GM18870 (cell line): Measurements from ENCODE around the gene RASGEF1B.
A peak's percentile ranks its signal among the peaks of the same experiment; 100 is the strongest.
"Not testable (repeated sequence)": the region's sequence is repeated elsewhere in the genome, so short reads cannot be mapped to it uniquely, and the experiment has no call there.

ENCODE experiments used
- ATAC-seq: cut with Tn5 transposase; IDR thresholded peaks from one replicate; pipeline ENCODE4 v1.9.1; 2021; ENCODE audit warnings: moderate library complexity; ENCODE audit not compliant: unreplicated experiment

RASGEF1B gene

DNA sequence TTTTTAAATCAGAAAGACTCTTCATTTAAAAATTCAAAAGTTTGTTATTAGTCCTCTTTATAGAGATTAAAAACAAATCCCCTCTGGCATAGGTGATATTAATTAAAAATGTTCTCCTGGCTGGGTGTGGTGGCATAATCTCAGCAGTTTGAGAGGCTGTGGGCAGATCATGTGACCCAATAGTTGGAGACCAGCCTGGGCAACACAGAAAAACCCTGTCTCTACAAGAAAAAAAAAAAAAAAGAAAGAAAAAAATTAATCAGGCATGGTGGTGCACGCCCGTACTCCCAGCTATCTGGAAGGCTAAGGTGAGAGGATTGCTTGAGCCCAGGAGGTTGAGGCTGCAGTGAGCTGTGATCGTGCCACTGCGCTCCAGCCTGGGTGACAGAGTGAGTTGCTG lies 38.9 kb downstream of the RASGEF1B start:
- ATAC-seq: no peak

DNA sequence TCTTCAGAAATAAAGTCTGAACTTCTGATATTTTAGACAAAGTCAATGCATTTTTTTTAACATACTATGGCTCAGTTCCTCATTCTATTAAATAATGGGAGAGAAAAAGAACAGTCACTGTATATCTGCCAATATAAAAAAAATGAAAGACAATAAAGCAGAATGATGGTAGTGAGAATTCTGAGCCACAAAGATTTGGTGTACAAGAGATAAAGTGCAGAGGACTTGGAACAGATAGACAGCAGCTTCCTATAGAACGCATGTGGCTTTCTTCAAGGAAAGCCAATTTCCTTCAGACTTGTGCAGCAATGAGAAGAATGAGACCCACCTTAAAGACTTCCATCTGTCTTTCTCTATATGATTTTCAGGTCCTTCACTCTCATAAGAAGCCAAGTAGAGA lies 39.7 kb downstream of the RASGEF1B start:
- ATAC-seq: no peak

DNA sequence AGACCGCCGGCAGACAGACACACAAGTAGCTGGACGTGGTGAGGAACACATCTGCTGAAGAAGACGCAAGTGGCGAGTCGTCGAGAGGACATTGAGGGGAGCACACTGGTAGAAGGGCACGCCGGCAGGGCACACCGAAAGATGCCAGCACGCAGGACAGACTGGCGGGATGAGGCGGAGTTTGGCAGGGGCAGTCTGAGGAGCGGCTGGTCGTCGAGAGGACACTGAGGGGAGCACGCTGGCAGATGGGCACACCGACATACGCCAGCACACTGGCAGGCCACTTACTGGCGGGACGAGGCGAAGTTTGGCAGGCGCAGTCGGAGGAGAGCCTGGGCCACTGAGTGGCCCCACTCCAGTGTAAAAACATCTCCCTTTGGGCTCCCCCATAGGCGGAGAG lies 42.1 kb downstream of the RASGEF1B start:
- ATAC-seq: no peak

- ATAC-seq: no peak
Observed at GRCh38 chr4:81429031-81429430, 42.7 kb downstream of the RASGEF1B start.

DNA sequence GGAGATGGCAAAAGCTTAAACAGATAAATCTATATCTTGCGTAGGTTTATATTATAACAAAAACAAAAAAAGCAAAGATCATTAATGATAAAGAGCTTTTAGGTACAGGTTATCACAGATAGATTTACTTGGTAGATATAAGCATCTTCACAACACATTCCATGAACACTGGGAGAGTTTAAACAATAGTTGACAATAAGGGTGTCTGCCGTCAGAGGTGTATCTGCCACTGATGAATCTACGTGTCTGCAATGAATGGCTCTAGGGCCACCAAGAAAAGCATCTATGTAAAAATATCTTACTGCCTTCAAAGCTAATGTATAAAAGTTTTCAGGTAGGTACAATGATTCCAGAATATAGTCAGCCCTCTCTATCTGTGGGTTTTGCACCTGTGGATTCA lies 43.7 kb downstream of the RASGEF1B start:
- ATAC-seq: no peak

DNA sequence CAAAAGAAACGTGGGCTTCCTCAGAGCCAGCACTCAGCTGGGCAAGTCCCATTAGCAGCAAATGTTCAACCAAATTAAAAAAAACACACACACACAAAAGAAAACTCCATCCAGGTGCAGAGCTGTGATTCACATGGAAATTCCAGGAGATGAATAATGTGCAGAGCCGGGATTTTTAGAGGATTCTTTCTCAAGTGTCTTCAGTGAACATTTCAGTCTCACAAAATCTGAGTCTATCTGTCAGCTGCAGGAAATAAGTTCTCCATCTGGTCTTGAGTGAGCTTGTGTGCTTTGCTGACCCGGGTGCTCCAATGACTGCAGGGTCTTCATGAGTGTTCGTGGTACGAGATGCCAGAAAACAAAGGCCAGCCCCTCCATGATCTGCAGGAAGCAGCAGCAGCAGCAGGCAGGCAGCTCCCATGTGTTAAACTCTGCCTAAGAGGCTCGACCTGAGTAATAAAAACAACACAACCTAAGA lies 44.3 kb downstream of the RASGEF1B start:
- ATAC-seq: no peak

DNA sequence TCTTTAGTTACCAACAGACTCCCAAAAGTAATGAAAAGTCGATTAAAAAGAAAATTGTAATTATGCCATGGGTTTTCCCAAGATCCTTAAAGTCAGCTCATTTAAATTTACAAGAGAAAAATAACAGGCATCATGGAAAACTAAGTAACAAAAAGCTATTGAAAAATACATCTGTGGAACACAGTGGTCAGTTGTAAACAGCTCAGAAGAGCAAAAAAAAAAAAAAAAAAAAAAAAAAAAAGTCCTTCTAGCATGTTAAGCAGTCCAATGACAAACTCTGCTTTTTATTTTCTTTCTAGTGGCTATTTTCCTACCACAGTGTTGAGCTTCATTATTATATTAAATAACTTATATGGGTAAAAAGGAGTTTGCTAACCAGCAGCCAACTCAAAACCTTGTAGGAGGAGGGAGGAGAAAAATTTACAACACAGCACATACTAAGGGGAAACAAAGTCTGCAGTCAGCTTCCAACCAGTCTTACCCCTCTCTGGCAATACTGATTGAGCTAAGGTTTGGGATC lies 44.9 kb downstream of the RASGEF1B start:
- ATAC-seq: no peak

DNA sequence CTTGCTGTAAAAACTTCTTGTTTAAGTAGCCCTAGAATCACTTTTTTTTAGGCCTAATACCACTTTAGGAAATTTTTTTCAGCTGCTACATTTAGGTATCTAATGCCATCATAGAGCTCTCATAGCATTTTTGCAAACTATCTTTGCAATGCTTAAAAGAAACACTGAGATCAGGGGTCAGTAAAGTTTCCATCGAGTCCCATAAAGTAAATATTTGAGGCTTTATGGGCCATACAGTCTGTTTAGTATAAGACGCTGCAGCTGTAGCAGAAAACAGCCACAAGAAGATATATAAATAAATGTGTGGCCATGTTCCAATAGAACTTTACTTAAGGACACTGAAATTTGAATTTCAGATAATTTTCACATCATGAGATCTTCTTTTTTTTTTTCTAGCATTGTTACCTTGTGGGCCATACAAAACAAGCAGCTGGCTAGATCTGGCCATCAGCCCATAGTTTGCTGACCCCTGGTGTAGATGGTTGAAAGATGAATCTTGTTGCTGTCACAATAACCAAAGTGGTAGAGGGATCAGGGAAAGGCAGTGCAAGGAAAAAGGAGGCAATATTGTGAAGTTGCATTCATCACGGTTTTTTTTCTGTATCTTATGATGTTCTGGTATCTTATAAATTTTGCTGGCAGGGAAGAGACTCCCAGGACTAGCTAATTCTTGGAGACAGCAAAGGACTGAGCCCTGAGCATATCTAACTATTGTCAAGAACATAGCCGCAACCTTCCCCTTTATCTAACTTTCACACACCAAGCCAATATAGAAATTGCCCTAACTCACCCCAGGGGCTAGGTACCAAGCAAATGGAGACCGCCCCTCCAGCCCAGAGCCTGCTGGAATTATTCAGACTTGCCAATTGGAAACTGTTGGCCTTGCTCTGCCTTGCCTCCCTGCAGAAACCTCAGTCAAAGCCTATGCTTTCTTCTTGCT lies 46.6 kb downstream of the RASGEF1B start:
- no peak for ATAC-seq

DNA sequence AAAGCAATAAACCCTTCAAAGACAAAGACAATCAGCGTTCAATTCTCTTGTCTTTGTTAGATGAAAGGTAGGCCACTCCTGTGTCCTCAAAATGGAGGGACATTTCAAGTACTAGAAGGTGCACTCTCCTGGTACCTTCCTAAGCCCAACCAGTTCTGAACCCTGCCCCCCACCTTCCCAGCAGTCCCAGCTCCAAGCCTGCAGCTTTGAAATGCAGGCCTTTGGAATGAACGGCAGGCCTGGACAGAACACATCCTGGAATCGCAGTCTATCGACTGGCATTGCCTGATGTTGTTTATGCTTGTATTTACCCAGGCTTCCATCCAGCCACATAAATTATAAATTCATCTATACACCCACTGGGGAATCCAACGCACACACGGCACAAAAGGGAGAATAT lies 47.4 kb downstream of the RASGEF1B start:
- no peak for ATAC-seq

GRCh38 chr4:81422595-81422994 lies 49.1 kb downstream of the RASGEF1B start:
- no peak for ATAC-seq

DNA sequence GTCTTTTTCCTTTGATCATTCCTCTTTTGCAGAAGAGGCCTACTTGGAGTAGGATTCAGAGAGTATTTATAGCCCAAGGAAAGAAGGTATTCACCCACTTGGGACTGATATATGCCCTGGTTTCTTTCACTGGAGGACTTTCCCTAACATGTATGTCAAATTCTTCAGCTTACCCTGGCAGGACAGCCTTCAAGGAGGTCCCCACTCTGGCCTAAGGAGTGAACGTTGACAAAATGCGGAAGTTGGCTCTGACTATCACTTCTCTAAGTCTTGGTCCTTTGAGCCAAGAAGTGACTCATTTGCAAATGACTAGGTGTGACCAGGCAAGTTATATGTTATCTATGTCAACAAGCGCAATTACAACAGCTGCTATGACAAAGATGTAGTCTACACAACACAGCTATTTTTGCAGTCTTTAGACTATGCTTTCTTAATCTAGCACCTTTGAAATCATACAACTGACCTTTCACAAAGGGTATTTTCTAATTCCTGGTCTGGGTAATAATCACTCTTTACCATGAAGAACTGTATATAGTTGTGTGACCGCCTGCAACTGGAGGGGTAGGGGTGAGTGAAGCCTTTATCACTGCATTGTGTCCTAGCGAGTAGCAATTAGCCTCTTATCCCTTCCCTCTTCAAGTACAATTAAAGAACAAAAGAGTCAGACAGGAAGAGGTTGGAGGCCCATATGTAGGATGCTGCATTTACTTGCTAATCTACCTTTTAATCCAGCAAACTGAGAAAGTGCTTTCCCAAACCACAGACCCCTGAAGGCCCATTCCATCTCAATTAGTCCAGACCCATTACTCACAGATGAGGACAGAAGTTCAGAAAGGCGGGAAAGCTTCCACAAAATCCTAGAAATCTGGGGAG lies 50.1 kb downstream of the RASGEF1B start:
- peak; percentile 100 for ATAC-seq

DNA sequence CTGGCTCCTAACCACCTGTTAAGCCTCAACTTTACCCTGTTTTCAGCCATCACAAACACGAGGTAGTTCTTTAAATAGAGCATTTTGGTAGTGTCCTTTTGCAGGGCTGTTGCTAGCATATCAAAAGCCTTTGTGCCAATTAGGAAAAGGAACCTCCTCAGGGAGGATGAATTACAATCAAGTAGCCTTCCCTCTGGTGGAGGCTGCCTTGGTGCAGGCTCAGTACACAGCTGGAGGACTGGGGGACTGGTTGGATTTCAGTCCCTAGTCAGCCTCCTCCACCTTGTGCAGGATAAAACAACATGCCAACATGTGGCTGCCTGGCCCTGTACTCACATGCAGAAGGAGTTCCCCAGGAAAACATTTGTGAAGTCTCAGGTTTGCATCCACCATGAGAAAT lies 53.1 kb downstream of the RASGEF1B start:
- no peak for ATAC-seq

DNA sequence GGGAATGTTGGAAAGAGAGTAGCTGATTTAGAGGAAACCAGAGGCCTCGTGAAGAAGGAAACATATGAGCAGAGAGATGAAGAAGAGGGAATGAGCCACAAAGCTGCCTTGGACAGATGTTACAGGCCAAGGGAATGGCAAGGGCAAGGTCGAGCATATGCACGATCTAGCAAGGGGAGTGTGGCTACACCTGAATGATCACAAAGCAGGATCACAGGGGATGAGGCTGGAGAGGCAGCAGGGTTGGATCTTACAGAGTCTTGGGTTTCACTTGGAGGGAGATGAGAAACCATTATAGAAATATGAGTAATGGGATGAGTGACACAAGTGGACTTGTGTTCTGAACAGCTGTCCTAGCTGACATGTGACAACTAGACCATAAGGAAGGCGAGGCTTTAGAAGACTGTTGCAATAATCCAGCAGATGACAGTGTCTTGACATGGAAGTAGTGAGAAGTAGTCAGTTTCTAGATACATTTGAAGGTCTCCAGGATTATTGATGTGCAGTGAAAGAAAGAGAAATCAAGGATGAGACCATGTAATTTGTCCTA lies 58.7 kb downstream of the RASGEF1B start:
- ATAC-seq: no peak

- no peak for ATAC-seq
Observed at GRCh38 chr4:81410680-81411079, 61.0 kb downstream of the RASGEF1B start.

GRCh38 chr4:81409836-81410235 lies 61.9 kb downstream of the RASGEF1B start:
- no peak for ATAC-seq

- ATAC-seq: no peak
Observed at GRCh38 chr4:81408341-81408740, 63.4 kb downstream of the RASGEF1B start.

DNA sequence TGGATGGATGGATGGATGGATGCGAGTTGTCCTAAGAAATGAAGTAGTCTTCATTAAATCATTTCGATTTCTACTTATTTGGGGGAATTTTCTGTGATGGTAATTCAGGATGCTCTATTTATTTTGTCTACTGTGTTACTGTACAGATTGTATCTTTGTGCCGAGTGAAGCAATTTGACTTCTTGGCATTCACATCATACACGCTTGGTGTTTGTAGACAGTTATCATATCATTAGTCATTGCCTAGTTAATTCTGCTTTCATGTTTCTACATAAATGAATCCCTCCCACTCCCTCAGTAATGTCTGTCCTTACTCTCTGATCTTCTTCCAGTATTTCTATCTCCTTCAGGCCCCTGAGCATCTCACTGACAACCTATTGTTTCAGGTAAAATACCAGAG lies 64.0 kb downstream of the RASGEF1B start:
- no peak for ATAC-seq

DNA sequence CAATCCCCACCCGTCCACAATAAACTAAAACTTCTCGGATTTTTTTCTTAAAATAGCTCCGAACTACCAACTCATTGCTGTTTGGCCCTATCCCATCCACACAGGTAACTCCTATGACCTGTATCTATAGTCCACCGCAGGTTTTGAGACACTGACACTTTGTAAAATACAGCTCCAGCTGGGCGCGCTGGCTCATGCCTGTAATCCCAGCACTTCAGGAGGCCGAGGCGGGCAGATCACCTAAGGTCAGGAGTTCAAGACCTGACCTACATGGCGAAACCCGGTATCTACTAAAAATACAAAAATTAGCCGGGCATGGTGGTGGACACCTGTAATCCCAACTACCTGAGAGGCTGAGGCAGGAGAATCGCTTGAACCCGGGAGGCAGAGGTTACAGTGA lies 65.2 kb downstream of the RASGEF1B start:
- not testable (repeated sequence) for ATAC-seq

DNA sequence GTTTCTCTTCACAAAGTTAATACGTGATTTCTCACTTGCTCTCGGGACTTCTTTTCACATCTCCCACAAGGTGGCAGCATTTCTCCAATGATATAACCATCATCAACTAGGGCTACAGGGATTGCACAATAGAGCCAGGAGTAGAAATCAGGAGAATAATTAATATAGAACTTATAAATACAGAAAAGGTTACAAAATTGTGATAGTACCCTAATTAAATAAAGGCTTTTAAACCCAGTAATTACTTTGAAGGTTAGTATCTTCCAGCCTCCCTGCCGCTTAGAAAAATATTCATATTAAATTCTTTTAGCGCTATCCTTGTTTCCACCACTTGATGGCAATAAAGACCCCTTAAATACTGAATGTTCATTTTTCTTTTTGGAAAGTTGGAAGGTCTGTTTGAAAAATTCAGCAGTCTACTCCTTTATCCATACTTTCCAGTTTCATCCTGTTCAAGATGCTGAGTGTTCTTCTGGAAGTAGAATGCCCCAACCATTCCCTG lies 65.8 kb downstream of the RASGEF1B start:
- ATAC-seq: peak; percentile 82

DNA sequence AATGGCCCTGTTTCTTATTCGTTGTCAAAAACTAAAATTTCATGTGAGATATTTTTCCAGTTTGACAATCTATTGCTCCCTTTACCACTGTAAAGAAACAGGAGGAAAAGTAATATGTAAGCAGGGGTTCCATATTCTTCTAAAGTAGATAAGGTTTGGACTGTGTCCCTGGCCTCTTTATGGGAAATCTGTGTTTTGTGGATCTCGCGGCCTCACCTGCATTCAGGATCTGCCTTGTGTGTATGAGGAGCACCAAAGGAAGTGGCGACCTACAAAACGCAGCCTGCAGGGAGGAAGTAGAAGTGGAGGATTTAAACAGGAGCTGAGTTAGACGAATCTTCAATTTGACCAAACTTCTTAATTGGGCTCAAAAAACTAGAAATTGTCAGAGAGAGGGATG lies 67.0 kb downstream of the RASGEF1B start:
- ATAC-seq: no peak

DNA sequence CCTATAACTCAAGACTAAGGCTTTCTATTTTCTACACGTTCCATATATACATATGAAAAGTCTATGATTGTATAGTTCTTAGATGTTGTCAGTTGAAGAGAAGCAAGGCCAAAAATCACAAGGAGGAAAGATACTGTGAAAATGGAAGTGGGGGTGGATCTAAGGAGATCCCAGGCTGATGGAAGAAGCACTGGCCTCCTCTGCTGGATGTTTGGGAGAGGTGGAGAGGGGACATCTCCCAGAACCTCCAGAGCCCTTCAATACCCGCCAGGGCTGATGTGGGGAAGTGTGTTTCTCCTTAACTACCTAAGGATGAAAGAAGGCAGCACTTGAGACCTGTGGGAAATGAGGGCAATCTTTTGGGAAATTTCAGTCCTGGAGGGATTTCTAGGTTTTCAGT lies 67.4 kb downstream of the RASGEF1B start:
- no peak for ATAC-seq
